CD4-positive, alpha-beta T cell (primary cell): Measurements from ENCODE around the gene CPLANE1. TPM values are rescaled to one million over a fixed set of nuclear protein-coding genes. Genes with fewer than 3 reads are reported as not detected.
"Not testable (repeated sequence)": the region's sequence is repeated elsewhere in the genome, so short reads cannot be mapped to it uniquely, and the experiment has no call there.

Experiments
- ATAC-seq: fragments of 200-7000 bp; cut with Tn5 transposase; one replicate; pipeline ENCODE4 v1.10.0; 2022; ENCODE audit warnings: mild to moderate bottlenecking; ENCODE audit not compliant: poor library complexity
- CTCF ChIA-PET: fragments of 350-600 bp; sonication (Branson Sonifier 250); formaldehyde crosslinking; loops from one replicate; lab custom pipeline; 2021; ENCODE audit warnings: antibody characterized with exemption, inconsistent platforms; lab: Charles Lee
- POLR2A ChIA-PET: fragments of 350-600 bp; sonication (Branson Sonifier 250); formaldehyde crosslinking; loops from one replicate; lab custom pipeline; 2021; ENCODE audit warnings: antibody characterized with exemption, inconsistent platforms; lab: Charles Lee
- DNase-seq, 14 experiments: peaks; one replicate each; pipeline ENCODE4 v3.0.0-alpha.2; 2013 to 2020; ENCODE audit warnings: mixed read lengths in 2 of 14
- H3K27ac ChIP-seq, 2 donors: one replicate each; pipeline versions ENCODE4 v1.5.1 to v1.7.0; 2013; ENCODE audit warnings: low read length in 2 of 2, low read depth in 1 of 2, mild to moderate bottlenecking in 1 of 2
- H3K27me3 ChIP-seq, 2 experiments: 1 replicate in 1 of 2; 2 replicates in 1 of 2; pipeline versions ENCODE4 v1.6.1 to v1.7.0; 2013; ENCODE audit warnings: low read length in 2 of 2, control low read depth in 1 of 2, mild to moderate bottlenecking in 1 of 2, moderate library complexity in 1 of 2; ENCODE audit not compliant: insufficient read depth in 2 of 2, control insufficient read depth in 1 of 2
- H3K36me3 ChIP-seq: one replicate; pipeline ENCODE4 v1.6.1; 2013; ENCODE audit warnings: low read length, control low read depth; ENCODE audit not compliant: insufficient read depth
- H3K4me1 ChIP-seq: one replicate; pipeline ENCODE4 v1.6.1; 2013; ENCODE audit warnings: low read length, control low read depth; ENCODE audit not compliant: insufficient read depth
- H3K4me3 ChIP-seq: one replicate; pipeline ENCODE4 v1.5.1; 2013; ENCODE audit warnings: mild to moderate bottlenecking, low read length, moderate library complexity
- H3K9me3 ChIP-seq, 2 experiments: 1 replicate in 1 of 2; 2 replicates in 1 of 2; pipeline versions ENCODE4 v1.6.1 to v1.7.0; 2013; ENCODE audit warnings: low read length in 2 of 2, mild to moderate bottlenecking in 2 of 2, control low read depth in 1 of 2, moderate library complexity in 1 of 2; ENCODE audit not compliant: control insufficient read depth in 1 of 2, insufficient read depth in 1 of 2
- H3K27ac Mint-ChIP-seq: one replicate; pipeline ENCODE4 v1.8.0; 2020; ENCODE audit warnings: mixed read lengths
- H3K27me3 Mint-ChIP-seq: one replicate; pipeline ENCODE4 v1.8.0; 2021; ENCODE audit warnings: mixed read lengths
- H3K36me3 Mint-ChIP-seq: one replicate; pipeline ENCODE4 v1.8.0; 2021; ENCODE audit warnings: low read depth, mixed read lengths
- H3K4me1 Mint-ChIP-seq: one replicate; pipeline ENCODE4 v1.8.0; 2021; ENCODE audit warnings: low read depth, mixed read lengths
- H3K4me3 Mint-ChIP-seq: one replicate; pipeline ENCODE4 v1.8.0; 2020; ENCODE audit warnings: mild to moderate bottlenecking, mixed read lengths
- H3K9me3 Mint-ChIP-seq: one replicate; pipeline ENCODE4 v1.8.0; 2020; ENCODE audit warnings: mixed read lengths
- intact Hi-C, 2 experiments: fragments of 100-400 bp; cut with DNase I in 1 of 2; cut with micrococcal nuclease in 1 of 2; formaldehyde crosslinking; loops; one replicate each; pipeline versions ENCODE4 v1.15.1 to v1.9.0; 2023 to 2025; cut with DNase I, micrococcal nuclease
- total RNA-seq, 174 experiments: library from RNA in 2 of 174; stranded (reverse) in 2 of 174; gene quantifications; one replicate each; pipeline ENCODE4 v1.2.3 and lab custom pipeline; 2021 to 2026
- TF ChIP-seq, protein P1 (sequence below): fragments of 200-600 bp; IDR thresholded peaks from one replicate; pipeline ENCODE4 v1.8.0; 2022; ENCODE audit warnings: antibody characterized with exemption, mild to moderate bottlenecking

The CPLANE1 gene
- total RNA-seq, 2 experiments from 2014 or later = 4.9 to 5.7 TPM

DNA sequence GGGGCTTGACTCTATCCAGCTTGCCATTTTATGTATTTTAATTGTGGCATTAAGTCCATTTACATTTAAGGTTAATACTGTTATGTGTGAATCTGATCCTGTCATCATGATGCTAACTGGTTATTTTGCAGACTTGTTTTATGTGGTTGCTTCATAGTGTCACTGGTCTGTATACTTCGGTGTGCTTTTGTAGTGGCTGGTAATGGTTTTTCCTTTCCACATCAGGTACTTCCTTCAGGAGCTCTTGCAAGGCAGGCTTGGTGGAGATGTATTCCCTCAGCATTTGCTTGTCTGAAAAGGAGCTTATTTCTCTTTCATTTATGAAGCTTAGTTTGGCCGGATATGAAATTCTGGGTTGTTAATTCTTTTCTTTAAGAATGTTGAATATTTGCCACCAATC lies 145.9 kb downstream of the CPLANE1 start:
- Histone ChIP-seq H3K27ac (no peak overlapping the region), H3K4me3 (no peak overlapping the region), H3K9me3 (peaks cover 4 to 8% of the 10 kb centered on the region in 2 experiments), H3K4me1 (no peaks in the 10 kb centered on the region), H3K36me3 (no peaks in the 10 kb centered on the region), H3K27me3 (no peaks in the 10 kb centered on the region)
- no peak overlapping the region for H3K27ac Mint-ChIP-seq
- intact Hi-C loops = no loop called here
- H3K36me3 Mint-ChIP-seq = peaks cover 82% of the 10 kb centered on the region
- no peaks in the 10 kb centered on the region for H3K27me3 Mint-ChIP-seq
- ChIA-PET CTCF (no interaction called here), POLR2A (no interaction called here)
- ATAC-seq (no peak), DNase-seq (no peak)
- H3K4me1 Mint-ChIP-seq = peaks cover 11% of the 10 kb centered on the region
- TF ChIP-seq, protein P1, sequence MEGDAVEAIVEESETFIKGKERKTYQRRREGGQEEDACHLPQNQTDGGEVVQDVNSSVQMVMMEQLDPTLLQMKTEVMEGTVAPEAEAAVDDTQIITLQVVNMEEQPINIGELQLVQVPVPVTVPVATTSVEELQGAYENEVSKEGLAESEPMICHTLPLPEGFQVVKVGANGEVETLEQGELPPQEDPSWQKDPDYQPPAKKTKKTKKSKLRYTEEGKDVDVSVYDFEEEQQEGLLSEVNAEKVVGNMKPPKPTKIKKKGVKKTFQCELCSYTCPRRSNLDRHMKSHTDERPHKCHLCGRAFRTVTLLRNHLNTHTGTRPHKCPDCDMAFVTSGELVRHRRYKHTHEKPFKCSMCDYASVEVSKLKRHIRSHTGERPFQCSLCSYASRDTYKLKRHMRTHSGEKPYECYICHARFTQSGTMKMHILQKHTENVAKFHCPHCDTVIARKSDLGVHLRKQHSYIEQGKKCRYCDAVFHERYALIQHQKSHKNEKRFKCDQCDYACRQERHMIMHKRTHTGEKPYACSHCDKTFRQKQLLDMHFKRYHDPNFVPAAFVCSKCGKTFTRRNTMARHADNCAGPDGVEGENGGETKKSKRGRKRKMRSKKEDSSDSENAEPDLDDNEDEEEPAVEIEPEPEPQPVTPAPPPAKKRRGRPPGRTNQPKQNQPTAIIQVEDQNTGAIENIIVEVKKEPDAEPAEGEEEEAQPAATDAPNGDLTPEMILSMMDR = no peak
- peaks cover 24% of the 10 kb centered on the region for H3K9me3 Mint-ChIP-seq
- H3K4me3 Mint-ChIP-seq = no peak overlapping the region

DNA sequence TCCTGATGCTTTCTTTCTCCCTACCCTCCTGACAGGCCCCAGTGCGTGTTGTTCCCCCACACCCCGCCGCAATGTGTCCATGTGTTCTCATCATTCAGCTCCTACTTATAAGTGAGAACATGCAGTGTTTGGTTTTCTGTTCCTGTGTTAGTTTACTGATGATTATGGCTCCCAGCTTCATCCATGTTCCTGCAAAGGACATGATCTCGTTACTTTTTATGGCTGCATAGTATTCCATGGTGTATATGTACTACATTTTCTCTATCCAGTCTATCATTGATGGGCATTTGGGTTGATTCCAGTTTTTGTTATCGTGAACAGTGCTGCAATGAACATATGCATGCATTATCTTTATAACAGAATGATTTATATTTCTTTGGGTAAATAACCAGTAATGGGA lies 149.9 kb downstream of the CPLANE1 start:
- H3K4me3 ChIP-seq, POLR2A ChIA-PET, H3K27ac ChIP-seq, intact Hi-C loops, H3K36me3 ChIP-seq, DNase-seq, H3K27me3 ChIP-seq, ATAC-seq, H3K9me3 ChIP-seq, H3K27ac Mint-ChIP-seq, H3K27me3 Mint-ChIP-seq, H3K4me3 Mint-ChIP-seq, H3K4me1 ChIP-seq: not testable (repeated sequence)
- Mint-ChIP-seq H3K36me3 (peaks cover 81% of the 10 kb centered on the region), H3K4me1 (peaks cover 11% of the 10 kb centered on the region), H3K9me3 (peaks cover 32% of the 10 kb centered on the region)
- CTCF ChIA-PET = interaction anchor here (0.6 kb wide), 1 partner anchor 49 kb away, joined by 3 read pairs; no protein-coding TSS in a partner anchor

DNA sequence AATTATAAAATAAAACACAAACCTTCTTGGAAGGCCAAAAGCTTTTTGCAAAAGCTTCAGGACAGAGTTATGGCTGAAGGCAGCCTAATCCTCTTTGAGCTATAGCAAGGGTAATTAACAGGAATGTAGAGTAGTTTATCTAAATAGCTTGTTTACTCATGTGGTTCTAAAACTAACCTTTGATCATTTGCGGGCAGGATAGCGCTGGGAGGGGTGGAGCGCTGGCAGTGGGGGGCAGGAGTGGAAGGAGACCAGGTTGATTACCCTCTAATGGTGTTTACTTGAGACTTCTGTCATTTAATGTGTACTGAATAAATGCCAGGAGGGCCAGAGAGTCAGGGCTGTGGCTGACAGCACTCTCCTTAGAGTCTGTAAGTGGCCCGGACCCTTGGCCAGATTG lies 155.4 kb downstream of the CPLANE1 start:
- intact Hi-C loops, ATAC-seq, H3K4me3 Mint-ChIP-seq, CTCF ChIA-PET, H3K9me3 ChIP-seq, H3K4me1 Mint-ChIP-seq, DNase-seq, POLR2A ChIA-PET, H3K27me3 Mint-ChIP-seq, H3K27me3 ChIP-seq, H3K27ac ChIP-seq, H3K4me3 ChIP-seq, H3K27ac Mint-ChIP-seq, H3K36me3 ChIP-seq, H3K4me1 ChIP-seq, H3K9me3 Mint-ChIP-seq: not testable (repeated sequence)
- H3K36me3 Mint-ChIP-seq = peaks cover 49% of the 10 kb centered on the region

DNA sequence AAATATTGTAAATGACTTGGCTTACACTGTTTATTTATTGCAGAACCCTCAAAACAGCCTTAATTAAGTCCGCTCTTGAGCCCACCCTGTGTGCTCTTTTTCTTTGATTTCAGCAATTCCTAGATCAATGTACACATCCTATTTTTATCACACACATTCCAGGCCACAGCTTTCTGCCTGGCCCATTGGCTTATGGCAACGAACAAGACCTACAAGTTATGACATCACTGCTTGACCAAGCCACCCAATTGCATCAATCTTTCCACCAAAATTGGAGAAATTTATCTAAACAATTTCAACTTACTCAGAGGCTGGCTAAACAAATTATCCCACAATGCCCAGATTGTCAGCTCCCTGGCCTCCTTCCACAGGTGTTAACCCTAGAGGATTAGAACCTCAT lies 158.4 kb downstream of the CPLANE1 start:
- no peaks in the 10 kb centered on the region for H3K27me3 Mint-ChIP-seq
- Histone ChIP-seq H3K4me1 (no peaks in the 10 kb centered on the region), H3K4me3 (no peak overlapping the region), H3K36me3 (no peaks in the 10 kb centered on the region), H3K27me3 (no peaks in the 10 kb centered on the region), H3K9me3 (no peaks in the 10 kb centered on the region), H3K27ac (no peak overlapping the region)
- CTCF ChIA-PET = no interaction called here
- no peak for DNase-seq
- TF ChIP-seq, protein P1 = no peak
- H3K36me3 Mint-ChIP-seq = peaks cover 34% of the 10 kb centered on the region
- no peak for ATAC-seq
- POLR2A ChIA-PET = no interaction called here
- intact Hi-C loops = no loop called here
- H3K9me3 Mint-ChIP-seq = no peaks in the 10 kb centered on the region
- no peaks in the 10 kb centered on the region for H3K4me1 Mint-ChIP-seq
- H3K4me3 Mint-ChIP-seq = no peak overlapping the region
- H3K27ac Mint-ChIP-seq = no peak overlapping the region
